Activated naive CD4-positive, alpha-beta T cell treated with anti-CD3 and anti-CD28 coated beads for 36 hours (primary cell): ENCODE results near the gene TXNDC11. TPM values are rescaled to one million over a fixed set of nuclear protein-coding genes. Genes with fewer than 3 reads are reported as not detected.

Experiments used
- CTCF ChIA-PET: fragments of 350-600 bp; sonication (Branson Sonifier 250); formaldehyde crosslinking; loops from one replicate; lab custom pipeline; 2021; ENCODE audit warnings: antibody characterized with exemption; lab: Charles Lee
- DNase-seq: peaks from one replicate; pipeline ENCODE4 v3.0.0-alpha.2; 2020
- H3K27ac Mint-ChIP-seq: one replicate; pipeline ENCODE4 v1.8.0; 2021; ENCODE audit warnings: mild to moderate bottlenecking, mixed read lengths
- H3K27me3 Mint-ChIP-seq: one replicate; pipeline ENCODE4 v1.8.0; 2021; ENCODE audit warnings: low read depth, mixed read lengths
- H3K36me3 Mint-ChIP-seq: one replicate; pipeline ENCODE4 v1.8.0; 2021; ENCODE audit warnings: low read depth, mixed read lengths
- H3K4me1 Mint-ChIP-seq: one replicate; pipeline ENCODE4 v1.8.0; 2021; ENCODE audit warnings: low read depth, mixed read lengths
- H3K4me3 Mint-ChIP-seq: one replicate; pipeline ENCODE4 v1.8.0; 2021; ENCODE audit warnings: mild to moderate bottlenecking, moderate library complexity, mixed read lengths
- H3K9me3 Mint-ChIP-seq: one replicate; pipeline ENCODE4 v1.8.0; 2021; ENCODE audit warnings: mixed read lengths
- intact Hi-C: fragments of 100-400 bp; cut with micrococcal nuclease; formaldehyde crosslinking; loops from one replicate; pipeline ENCODE4 v1.15.1; 2023
- total RNA-seq, 2 experiments: library from RNA; stranded (reverse); gene quantifications; one replicate each; pipeline ENCODE4 v1.2.3, GENCODE V29; 2021

TXNDC11 gene
- total RNA-seq, 2 experiments from 2014 or later, result 24.6 to 25.5 TPM

DNA sequence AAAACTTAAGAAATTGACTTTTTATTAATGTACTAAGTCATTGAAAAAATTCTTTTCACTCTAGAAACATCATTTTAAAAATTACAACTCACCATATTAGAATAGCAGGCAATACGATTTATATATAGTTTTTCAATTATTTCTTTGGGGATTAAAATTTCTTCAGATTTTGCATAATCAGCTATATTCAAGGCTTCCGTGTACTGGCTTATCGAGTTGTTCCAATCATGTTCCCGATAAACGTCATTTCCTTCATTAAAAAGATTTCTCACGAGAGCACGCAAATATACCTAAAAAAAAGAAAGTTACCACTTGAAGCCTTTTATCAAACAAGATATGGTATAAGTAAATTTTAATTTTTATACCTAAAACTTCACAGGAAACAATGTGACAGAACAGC, 36.4 kb upstream of the TXNDC11 start:
- CTCF ChIA-PET, result interaction anchor here (0.6 kb wide), 1 partner anchor 90 kb away, joined by 3 read pairs; no protein-coding TSS in a partner anchor
- DNase-seq, result no peak
- H3K27me3 Mint-ChIP-seq, result no peaks in the 10 kb centered on the region
- no peak overlapping the region for H3K27ac Mint-ChIP-seq
- H3K9me3 Mint-ChIP-seq, result no peaks in the 10 kb centered on the region
- peaks cover 36% of the 10 kb centered on the region for H3K4me1 Mint-ChIP-seq
- no peak overlapping the region for H3K4me3 Mint-ChIP-seq
- intact Hi-C loops, result no loop called here
- peaks cover 29% of the 10 kb centered on the region for H3K36me3 Mint-ChIP-seq

DNA sequence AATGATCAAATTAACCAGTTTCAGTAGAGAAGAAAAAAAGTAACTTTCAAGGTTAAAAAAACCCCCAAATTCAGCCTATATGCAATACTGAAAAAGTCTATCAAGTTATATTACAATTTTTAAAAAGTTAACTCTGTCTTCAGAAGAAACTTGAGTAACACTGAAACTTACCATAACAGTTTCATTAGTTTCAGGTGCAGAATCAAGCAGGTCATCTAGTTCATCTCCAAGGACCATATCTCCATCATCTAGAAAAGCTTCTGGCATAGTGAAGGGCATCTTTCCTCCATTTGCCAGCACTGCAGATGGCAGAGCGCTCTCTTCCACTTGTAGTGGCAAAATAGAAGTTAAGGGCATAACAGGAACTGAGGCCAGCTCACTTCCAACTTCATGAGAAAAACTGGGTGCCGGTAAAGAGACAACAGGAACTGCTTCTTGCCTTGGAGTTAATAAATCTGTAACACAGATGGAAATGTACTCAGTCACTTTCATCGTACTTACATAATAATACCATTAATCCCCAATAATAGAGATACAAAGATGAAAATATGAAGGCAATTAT, 31.5 kb upstream of the TXNDC11 start:
- DNase-seq, result no peak
- intact Hi-C loops, result no loop called here
- no peaks in the 10 kb centered on the region for H3K27me3 Mint-ChIP-seq
- CTCF ChIA-PET, result interaction anchor here (0.7 to 2.0 kb wide), 2 partner anchors 23 to 24 kb away, joined by 5 read pairs; partner anchors contain the start of gene ZC3H7A
- peak overlapping the region; percentile 44 for H3K27ac Mint-ChIP-seq
- peaks cover 42% of the 10 kb centered on the region for H3K36me3 Mint-ChIP-seq
- H3K9me3 Mint-ChIP-seq, result no peaks in the 10 kb centered on the region
- no peak overlapping the region for H3K4me3 Mint-ChIP-seq
- peaks cover 5% of the 10 kb centered on the region for H3K4me1 Mint-ChIP-seq

DNA sequence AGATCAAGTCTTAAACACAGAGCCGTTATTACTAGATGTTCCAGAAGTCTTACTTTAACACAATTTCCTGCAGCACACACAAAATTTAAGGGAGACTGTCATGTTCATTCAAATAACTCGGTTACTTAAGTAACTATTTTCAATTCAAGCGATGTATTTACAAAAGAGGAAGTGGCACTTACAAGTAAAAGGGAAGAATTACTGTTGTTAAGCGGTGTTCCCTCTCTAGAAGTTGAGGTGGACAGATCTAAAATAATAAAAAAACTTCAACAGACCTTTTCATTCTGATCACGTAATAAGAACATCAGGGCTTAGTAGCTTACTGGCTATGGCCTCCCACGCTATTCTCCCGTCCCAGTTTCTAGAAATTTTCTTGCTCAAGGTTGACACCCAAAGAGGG, 26.2 kb upstream of the TXNDC11 start:
- no peak for DNase-seq
- H3K9me3 Mint-ChIP-seq, result no peaks in the 10 kb centered on the region
- H3K27ac Mint-ChIP-seq, result peak overlapping the region; percentile 69
- peaks cover 50% of the 10 kb centered on the region for H3K36me3 Mint-ChIP-seq
- no peaks in the 10 kb centered on the region for H3K27me3 Mint-ChIP-seq
- CTCF ChIA-PET, result interaction anchor here (1.3 kb wide), 1 partner anchor 29 kb away, joined by 4 read pairs; the partner anchor contains the start of gene ZC3H7A
- intact Hi-C loops, result no loop called here
- peaks cover 8% of the 10 kb centered on the region for H3K4me1 Mint-ChIP-seq
- peak overlapping the region; percentile 30 for H3K4me3 Mint-ChIP-seq

DNA sequence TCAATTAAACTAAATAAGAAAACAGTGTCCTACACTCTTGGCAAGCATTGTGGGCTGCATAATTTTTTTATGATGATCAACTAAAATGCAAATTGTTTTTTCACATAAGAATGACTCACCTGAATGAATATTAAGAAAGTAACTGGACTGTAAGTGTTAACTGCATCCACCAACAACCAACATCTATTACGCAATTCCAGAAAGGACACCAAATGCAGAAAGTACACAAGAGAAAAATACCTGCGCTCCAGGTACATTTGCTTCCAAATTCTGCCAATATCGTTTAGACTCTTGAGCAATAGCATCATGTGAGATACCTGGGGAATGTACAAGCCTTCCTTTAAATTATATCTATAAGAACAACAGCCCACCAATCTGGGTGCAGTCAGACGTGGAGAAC, 19.8 kb upstream of the TXNDC11 start:
- Mint-ChIP-seq H3K27me3 (no peaks in the 10 kb centered on the region), H3K4me3 (no peak overlapping the region), H3K4me1 (no peaks in the 10 kb centered on the region), H3K27ac (no peak overlapping the region), H3K9me3 (no peaks in the 10 kb centered on the region), H3K36me3 (peaks cover 42% of the 10 kb centered on the region)
- intact Hi-C loops, result no loop called here
- CTCF ChIA-PET, result no interaction called here
- no peak for DNase-seq

DNA sequence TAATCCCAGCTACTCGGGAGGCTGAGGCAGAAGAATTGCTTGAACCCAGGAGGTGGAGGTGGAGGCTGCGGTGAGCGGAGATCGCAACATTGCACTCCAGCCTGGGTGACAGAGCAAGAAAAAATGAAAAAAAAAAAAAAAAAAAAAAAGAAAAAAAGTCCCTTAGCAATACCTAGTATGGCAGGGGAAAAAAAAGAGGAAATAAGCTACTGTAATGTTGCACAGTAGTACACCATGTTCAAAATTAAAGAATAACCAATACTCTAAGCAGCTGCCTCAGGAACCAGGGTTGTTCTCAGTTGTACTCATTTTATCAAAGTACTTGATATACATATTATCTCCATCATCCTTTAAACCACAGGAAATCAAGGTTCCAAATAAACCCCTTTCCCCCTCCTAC, 17.3 kb upstream of the TXNDC11 start:
- Mint-ChIP-seq H3K4me3 (no peak overlapping the region), H3K36me3 (peaks cover 41% of the 10 kb centered on the region), H3K4me1 (no peaks in the 10 kb centered on the region), H3K27ac (no peak overlapping the region), H3K9me3 (no peaks in the 10 kb centered on the region), H3K27me3 (no peaks in the 10 kb centered on the region)
- intact Hi-C loops, result no loop called here
- CTCF ChIA-PET, result interaction anchor here (0.7 to 1.3 kb wide), 2 partner anchors 40 to 46 kb away, joined by 3 read pairs; no protein-coding TSS in a partner anchor
- no peak for DNase-seq

DNA sequence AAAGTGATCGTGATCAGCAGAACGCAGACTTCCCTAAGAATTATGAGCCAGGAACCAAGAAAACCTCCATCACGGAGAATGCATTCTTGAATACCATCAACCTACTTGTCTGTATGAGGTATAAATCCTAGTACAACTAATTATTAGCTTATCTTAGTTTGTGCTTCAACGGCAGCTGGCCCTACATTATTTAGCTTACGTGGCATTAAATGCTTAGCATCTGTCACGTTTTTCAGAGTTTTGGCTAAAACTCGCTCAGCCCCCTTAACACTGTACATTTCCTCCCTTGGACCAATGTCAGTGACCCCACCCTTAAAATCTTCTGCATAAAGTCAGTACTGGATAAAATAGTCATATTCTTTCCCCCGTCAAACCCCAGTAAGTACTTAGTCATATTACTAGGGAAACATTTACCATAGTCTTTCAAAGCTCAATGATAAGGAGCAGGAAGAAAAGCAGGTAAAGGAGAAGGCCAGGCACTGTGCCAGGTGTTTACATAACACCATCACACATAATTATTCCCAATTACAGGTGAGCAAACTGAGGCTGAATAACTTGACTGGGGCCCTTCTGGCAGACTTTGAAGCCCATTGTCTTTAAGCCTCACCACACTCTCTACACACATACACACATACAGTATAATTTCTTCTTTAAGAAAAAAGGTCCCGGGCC, 16.6 kb upstream of the TXNDC11 start:
- Mint-ChIP-seq H3K36me3 (peaks cover 41% of the 10 kb centered on the region), H3K27ac (no peak overlapping the region), H3K4me3 (no peak overlapping the region), H3K4me1 (no peaks in the 10 kb centered on the region), H3K9me3 (no peaks in the 10 kb centered on the region), H3K27me3 (no peaks in the 10 kb centered on the region)
- CTCF ChIA-PET, result interaction anchor here (1.3 kb wide), 1 partner anchor 41 kb away, joined by 3 read pairs; no protein-coding TSS in a partner anchor
- DNase-seq, result no peak
- intact Hi-C loops, result no loop called here

DNA sequence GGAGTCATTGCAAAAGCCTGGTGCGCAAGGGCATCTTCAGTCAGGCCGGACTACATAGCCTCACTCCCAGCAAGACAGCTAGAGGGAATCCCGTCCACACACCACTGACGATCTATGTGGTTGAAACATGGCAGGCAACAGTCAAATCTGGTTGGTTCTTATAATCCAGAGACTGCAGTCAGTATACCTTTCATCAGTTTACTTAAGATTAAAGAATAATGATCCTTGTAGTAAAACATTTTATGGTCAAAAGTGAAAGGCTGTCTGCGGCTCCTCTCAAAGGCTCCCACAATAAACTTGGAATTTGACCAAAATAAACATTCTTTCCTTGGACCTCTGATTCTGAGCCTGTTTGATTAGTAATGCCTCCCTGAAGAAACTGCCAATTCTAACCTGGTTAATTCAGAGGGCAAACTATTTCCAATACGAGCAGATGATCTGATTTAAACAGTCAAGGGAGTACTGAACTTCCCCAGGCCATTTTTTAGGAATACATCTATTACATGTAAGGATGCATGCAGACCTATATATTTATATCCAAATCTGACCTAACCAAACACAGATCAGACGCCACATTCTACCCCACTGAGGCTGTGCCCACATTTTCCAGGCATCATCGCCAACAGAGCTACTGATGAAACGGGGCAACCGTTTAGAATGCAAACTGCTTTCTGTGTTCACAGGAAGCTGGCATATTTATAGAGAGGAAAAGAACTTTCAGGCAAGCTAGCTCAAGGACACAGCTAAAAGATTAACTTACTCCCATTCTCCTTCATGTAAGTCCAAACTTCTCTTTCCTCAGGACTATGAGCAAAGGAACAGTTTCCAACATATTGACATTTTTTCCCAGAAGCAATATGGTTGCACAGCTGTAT, 15.3 kb upstream of the TXNDC11 start:
- Mint-ChIP-seq H3K4me1 (no peaks in the 10 kb centered on the region), H3K4me3 (no peak overlapping the region), H3K36me3 (peaks cover 38% of the 10 kb centered on the region), H3K27me3 (no peaks in the 10 kb centered on the region), H3K9me3 (no peaks in the 10 kb centered on the region), H3K27ac (peak overlapping the region; percentile 0)
- CTCF ChIA-PET, result no interaction called here
- intact Hi-C loops, result no loop called here
- DNase-seq, result no peak

DNA sequence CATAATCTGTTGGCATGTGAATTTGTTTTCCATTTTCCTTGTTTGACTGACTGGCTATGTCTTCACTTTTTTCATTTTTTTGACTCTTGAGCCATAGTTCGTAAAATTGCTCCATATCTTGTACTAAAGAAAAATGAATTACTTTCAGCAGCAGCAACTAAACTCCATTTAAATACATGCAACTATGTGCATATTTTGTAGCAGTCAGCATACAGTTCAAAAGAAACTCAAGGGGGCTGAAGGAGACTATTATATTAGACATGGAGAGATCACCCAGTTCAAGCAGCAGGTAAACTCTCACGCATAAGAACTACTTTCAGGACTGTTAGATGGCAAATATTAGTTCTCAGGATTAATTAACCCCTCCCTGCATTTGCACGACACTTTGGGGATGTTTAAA, 13.6 kb upstream of the TXNDC11 start:
- Mint-ChIP-seq H3K27me3 (no peaks in the 10 kb centered on the region), H3K36me3 (peaks cover 25% of the 10 kb centered on the region), H3K9me3 (no peaks in the 10 kb centered on the region), H3K4me1 (no peaks in the 10 kb centered on the region), H3K4me3 (no peak overlapping the region), H3K27ac (no peak overlapping the region)
- CTCF ChIA-PET, result no interaction called here
- intact Hi-C loops, result no loop called here
- DNase-seq, result no peak

DNA sequence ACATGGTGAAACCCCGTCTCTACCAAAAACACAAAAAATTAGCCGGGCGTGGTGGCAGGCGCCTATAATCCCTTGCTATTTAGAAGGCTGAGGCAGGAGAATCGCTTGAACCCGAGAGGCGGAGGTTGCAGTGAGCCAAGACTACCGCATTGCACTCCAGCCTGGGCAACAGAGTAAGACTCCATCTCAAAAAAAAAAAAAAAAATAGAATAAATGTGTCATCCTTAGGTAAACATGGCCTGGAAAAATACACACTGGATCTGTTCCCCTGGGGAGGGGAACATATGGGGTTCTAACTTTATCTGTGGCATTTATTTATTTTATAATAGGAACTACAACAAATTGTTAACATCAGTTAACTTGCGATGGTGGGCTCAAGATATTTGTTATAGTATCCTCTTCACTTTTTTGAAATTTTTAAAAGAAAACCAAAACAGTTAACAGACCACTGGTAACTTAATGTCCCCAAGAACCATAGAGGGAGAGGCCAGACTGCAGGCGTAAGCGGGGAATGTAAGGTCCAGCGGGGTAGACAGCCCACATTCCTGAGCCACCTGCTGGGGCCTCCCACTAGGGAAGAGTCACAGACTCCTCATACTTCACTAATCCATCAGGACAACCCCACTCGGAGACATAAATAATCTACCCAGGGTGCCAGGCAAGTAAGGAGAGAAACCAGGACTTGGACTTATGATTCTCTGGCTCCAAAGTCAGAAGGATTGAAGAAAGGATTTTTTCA, 12.5 kb upstream of the TXNDC11 start:
- intact Hi-C loops, result no loop called here
- no peaks in the 10 kb centered on the region for H3K9me3 Mint-ChIP-seq
- DNase-seq, result no peak
- no peak overlapping the region for H3K4me3 Mint-ChIP-seq
- peak overlapping the region; percentile 6 for H3K27ac Mint-ChIP-seq
- peaks cover 23% of the 10 kb centered on the region for H3K36me3 Mint-ChIP-seq
- no peaks in the 10 kb centered on the region for H3K27me3 Mint-ChIP-seq
- CTCF ChIA-PET, result interaction anchor here (0.7 kb wide), 1 partner anchor 47 kb away, joined by 3 read pairs; no protein-coding TSS in a partner anchor
- no peaks in the 10 kb centered on the region for H3K4me1 Mint-ChIP-seq

DNA sequence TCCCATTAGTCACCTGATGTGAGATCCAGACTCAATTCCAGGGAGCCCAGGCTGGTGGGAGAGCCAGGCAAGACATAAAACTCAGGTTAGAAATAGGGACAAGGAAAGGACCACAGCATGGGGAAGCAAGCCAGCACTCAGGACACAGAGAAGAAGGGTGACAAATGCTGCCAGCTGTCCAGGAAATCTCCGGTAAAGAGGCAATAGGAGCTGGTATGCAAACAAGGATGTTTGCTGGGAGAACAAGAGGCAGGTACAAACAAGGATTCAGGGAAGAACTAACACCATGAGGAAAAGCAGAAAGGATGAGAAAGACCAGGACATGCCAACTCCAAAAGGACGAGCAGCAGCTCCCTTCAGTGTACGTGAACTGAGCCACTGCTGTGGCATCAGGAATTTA, 10.2 kb upstream of the TXNDC11 start:
- no peak overlapping the region for H3K4me3 Mint-ChIP-seq
- no peaks in the 10 kb centered on the region for H3K9me3 Mint-ChIP-seq
- CTCF ChIA-PET, result no interaction called here
- H3K36me3 Mint-ChIP-seq, result peaks cover 33% of the 10 kb centered on the region
- intact Hi-C loops, result no loop called here
- H3K4me1 Mint-ChIP-seq, result no peaks in the 10 kb centered on the region
- H3K27ac Mint-ChIP-seq, result no peak overlapping the region
- no peak for DNase-seq
- H3K27me3 Mint-ChIP-seq, result no peaks in the 10 kb centered on the region

DNA sequence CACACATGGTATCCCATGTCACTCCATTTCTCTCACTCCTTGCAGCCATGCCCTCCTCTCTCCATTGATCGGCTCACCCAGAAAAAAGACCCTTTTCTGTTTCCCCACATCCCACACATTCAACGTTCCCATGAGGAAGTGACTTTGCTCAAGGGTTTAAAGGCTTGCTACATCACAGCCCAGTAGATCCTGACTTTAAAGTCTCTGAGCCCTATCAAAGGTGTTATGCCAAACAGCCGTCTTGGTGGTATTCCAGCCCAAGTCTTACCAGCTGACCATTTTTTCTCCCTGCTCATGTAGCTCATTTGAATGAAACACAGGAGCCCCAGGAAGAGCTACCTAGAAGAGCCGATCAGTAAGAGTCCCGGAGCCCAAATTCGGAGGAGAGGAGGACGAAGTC, 7.4 kb upstream of the TXNDC11 start:
- H3K4me3 Mint-ChIP-seq, result no peak overlapping the region
- no peaks in the 10 kb centered on the region for H3K4me1 Mint-ChIP-seq
- no peaks in the 10 kb centered on the region for H3K9me3 Mint-ChIP-seq
- intact Hi-C loops, result no loop called here
- CTCF ChIA-PET, result no interaction called here
- H3K27ac Mint-ChIP-seq, result peak overlapping the region; percentile 1
- no peaks in the 10 kb centered on the region for H3K27me3 Mint-ChIP-seq
- no peak for DNase-seq
- peaks cover 20% of the 10 kb centered on the region for H3K36me3 Mint-ChIP-seq
